ENCODE data around the gene FRZB. TPM values are rescaled to one million over a fixed set of nuclear protein-coding genes. Genes with fewer than 3 reads are reported as not detected.
A peak's percentile ranks its signal among the peaks of the same experiment; 100 is the strongest.

The FRZB gene
- polyA plus RNA-seq, 1 experiment = 2.5 TPM

GRCh38 chr2:182867426-182868053 lies 1.1 kb upstream of the FRZB start:
- no peak for DNase-seq (ENCODE audit: low read depth, low spot score)
- peak overlapping the region; percentile 59 for H3K4me3 ChIP-seq (ENCODE audit: low read depth, low read length)

GRCh38 chr2:182866095-182866460 lies 359 bp downstream of the FRZB start:
- no peak for DNase-seq (ENCODE audit: low read depth, low spot score)
- ChIA-PET POLR2A (no interaction called here), CTCF (interaction anchor here (0.6 to 1.0 kb wide), 3 partner anchors 20 to 81 kb away, joined by 3 read pairs; no protein-coding TSS in a partner anchor)
- peak overlapping the region; percentile 59 for H3K4me3 ChIP-seq (ENCODE audit: low read depth, low read length)
- no peak for TF ChIP-seq CTCF (IDR thresholded peaks at IDR 0.05; ENCODE audit: low read depth, low read length)
- H3K27me3 ChIP-seq (ENCODE audit: control insufficient read depth, insufficient read depth, low read length) = peaks cover 5% of the 10 kb centered on the region
- H3K27ac ChIP-seq (ENCODE audit: low read depth, low read length) = no peak overlapping the region
- no peaks in the 10 kb centered on the region; the same call in 1 of the 2 replicates for H3K9me3 ChIP-seq (ENCODE audit: control insufficient read depth, insufficient read depth, low read length)

More at GRCh38 chr2:182867426-182868053, 1.1 kb upstream of the FRZB start:
- ChIA-PET POLR2A (interaction anchor here (0.7 to 0.8 kb wide), 2 partner anchors 48 to 167 kb away, joined by 3 to 7 read pairs; no protein-coding TSS in a partner anchor), CTCF (interaction anchor here (0.6 to 1.2 kb wide), 5 partner anchors 32 to 964 kb away, joined by 3 to 7 read pairs (median 6); no protein-coding TSS in a partner anchor)
- no peak for TF ChIP-seq CTCF (IDR thresholded peaks at IDR 0.05; ENCODE audit: low read depth, low read length)
- Histone ChIP-seq H3K9me3 (ENCODE audit: control insufficient read depth, insufficient read depth, low read length) (no peaks in the 10 kb centered on the region; the same call in 1 of the 2 replicates), H3K27me3 (ENCODE audit: control insufficient read depth, insufficient read depth, low read length) (peaks cover 5% of the 10 kb centered on the region), H3K27ac (ENCODE audit: low read depth, low read length) (no peak overlapping the region)

GRCh38 chr2:182864949-182865570 lies 1.4 kb downstream of the FRZB start:
- peaks cover 5% of the 10 kb centered on the region for H3K27me3 ChIP-seq (ENCODE audit: control insufficient read depth, insufficient read depth, low read length)
- CTCF ChIA-PET = no interaction called here
- H3K9me3 ChIP-seq (ENCODE audit: control insufficient read depth, insufficient read depth, low read length) = no peaks in the 10 kb centered on the region; the same call in 1 of the 2 replicates
- no peak for DNase-seq (ENCODE audit: low read depth, low spot score)
- H3K27ac ChIP-seq (ENCODE audit: low read depth, low read length) = no peak overlapping the region
- no peak for TF ChIP-seq CTCF (IDR thresholded peaks at IDR 0.05; ENCODE audit: low read depth, low read length)
- POLR2A ChIA-PET = no interaction called here
- H3K4me3 ChIP-seq (ENCODE audit: low read depth, low read length) = no peak overlapping the region

- H3K4me3 ChIP-seq (ENCODE audit: low read depth, low read length) = no peak overlapping the region
- DNase-seq (ENCODE audit: low read depth, low spot score) = no peak
- H3K27me3 ChIP-seq (ENCODE audit: control insufficient read depth, insufficient read depth, low read length) = peaks cover 5% of the 10 kb centered on the region
- no peak overlapping the region for H3K27ac ChIP-seq (ENCODE audit: low read depth, low read length)
- no peaks in the 10 kb centered on the region; the same call in 1 of the 2 replicates for H3K9me3 ChIP-seq (ENCODE audit: control insufficient read depth, insufficient read depth, low read length)
- ChIA-PET CTCF (interaction anchor here (1.2 kb wide), 1 partner anchor 67 kb away, joined by 4 read pairs; no protein-coding TSS in a partner anchor), POLR2A (no interaction called here)
- no peak for TF ChIP-seq CTCF (IDR thresholded peaks at IDR 0.05; ENCODE audit: low read depth, low read length)
Measured at GRCh38 chr2:182863642-182864041, 2.8 kb downstream of the FRZB start.

GRCh38 chr2:182862091-182862490 lies 4.3 kb downstream of the FRZB start:
- POLR2A ChIA-PET = no interaction called here
- CTCF ChIA-PET = no interaction called here
- Histone ChIP-seq H3K27me3 (ENCODE audit: control insufficient read depth, insufficient read depth, low read length) (peaks cover 5% of the 10 kb centered on the region), H3K27ac (ENCODE audit: low read depth, low read length) (no peak overlapping the region), H3K4me3 (ENCODE audit: low read depth, low read length) (no peak overlapping the region), H3K9me3 (ENCODE audit: control insufficient read depth, insufficient read depth, low read length) (no peaks in the 10 kb centered on the region; the same call in 1 of the 2 replicates)
- no peak for TF ChIP-seq CTCF (IDR thresholded peaks at IDR 0.05; ENCODE audit: low read depth, low read length)
- DNase-seq (ENCODE audit: low read depth, low spot score) = no peak

Measured in AG04450 (cell line).